ENCODE results near the gene PEX11A.

The PEX11A gene

DNA sequence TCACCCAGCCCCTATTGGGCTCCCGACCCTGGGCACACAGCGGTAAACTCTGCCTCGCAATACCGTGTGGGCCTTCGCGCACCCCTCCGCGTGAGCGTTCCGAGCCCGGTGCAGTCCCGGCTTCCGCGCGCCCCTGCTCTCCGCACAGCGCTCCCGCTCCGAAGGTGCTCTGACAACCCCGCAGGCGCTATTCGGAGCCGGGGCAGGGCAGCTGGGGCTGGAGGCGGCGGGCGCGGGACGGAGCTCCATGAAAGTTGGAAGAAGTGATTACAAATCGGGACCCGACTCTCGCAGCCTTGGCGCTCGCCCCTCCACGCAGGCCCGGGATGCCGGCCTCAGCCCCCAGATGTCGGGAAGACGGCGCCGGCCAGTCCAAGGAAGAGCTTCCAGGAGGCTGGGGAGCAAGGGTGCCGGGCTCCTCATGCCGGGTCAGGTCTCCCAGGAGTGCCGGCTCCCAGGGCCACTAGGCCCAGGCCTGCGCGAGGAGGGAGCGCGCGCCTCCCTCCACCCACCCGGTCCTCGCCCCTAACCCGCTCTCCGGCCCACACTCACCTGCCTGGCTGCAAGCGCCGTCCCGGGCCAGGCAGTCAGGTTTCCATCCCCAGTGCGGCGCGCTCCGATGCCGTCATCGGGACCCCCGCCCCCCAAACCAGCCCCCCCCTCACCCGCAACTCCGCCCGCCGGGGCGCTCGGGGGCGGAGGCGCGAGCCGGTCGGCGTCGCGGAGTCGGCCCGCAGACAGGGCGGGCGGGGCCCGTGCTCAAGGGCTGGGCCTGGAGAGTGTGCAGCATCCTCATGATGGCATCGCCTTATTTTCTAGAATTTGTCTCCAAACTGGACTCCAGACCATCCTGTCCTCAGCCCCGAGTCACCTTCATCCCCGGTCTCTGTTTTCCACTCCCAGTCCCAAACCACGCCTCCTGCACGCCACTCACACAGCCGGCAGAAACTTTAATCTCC lies 35.4 kb downstream of the PEX11A start, which contains the start of gene KIF7 (continued):
- TF ChIP-seq, protein P1, sequence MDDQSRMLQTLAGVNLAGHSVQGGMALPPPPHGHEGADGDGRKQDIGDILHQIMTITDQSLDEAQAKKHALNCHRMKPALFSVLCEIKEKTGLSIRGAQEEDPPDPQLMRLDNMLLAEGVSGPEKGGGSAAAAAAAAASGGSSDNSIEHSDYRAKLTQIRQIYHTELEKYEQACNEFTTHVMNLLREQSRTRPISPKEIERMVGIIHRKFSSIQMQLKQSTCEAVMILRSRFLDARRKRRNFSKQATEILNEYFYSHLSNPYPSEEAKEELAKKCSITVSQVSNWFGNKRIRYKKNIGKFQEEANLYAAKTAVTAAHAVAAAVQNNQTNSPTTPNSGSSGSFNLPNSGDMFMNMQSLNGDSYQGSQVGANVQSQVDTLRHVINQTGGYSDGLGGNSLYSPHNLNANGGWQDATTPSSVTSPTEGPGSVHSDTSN (CRISPR knock-in tag; IDR thresholded peaks at IDR 0.05) = 0 out of 2 replicates have a peak, but pooled peaks have one; percentile 37
- TF ChIP-seq ZNF747 (tag by site-specific recombination; IDR thresholded peaks at IDR 0.05) (no peak), ZNF174 (tag by site-specific recombination; IDR thresholded peaks at IDR 0.05) (no peak), ZNF701 (tag by site-specific recombination; IDR thresholded peaks at IDR 0.05) (no peak), ZNF777 (tag by site-specific recombination; IDR thresholded peaks at IDR 0.05; ENCODE audit: borderline replicate concordance) (no peak), ZSCAN23 (tag by site-specific recombination; IDR thresholded peaks at IDR 0.05) (no peak), ZEB2 (tag by site-specific recombination; IDR thresholded peaks at IDR 0.05) (peak; percentile 54; the same call in 1 of the 2 replicates), ZSCAN16 (tag by site-specific recombination; IDR thresholded peaks at IDR 0.05) (peak; percentile 98), ZNF248 (tag by site-specific recombination; IDR thresholded peaks at IDR 0.05) (no peak), BCL11A (tag by site-specific recombination; IDR thresholded peaks at IDR 0.05; ENCODE audit: low read depth) (no peak), ZNF660 (tag by site-specific recombination; IDR thresholded peaks at IDR 0.05) (0 out of 2 replicates have a peak, but pooled peaks have one; percentile 42), ZNF423 (tag by site-specific recombination; IDR thresholded peaks at IDR 0.05) (no peak), TRIM28 (IDR thresholded peaks at IDR 0.05; ENCODE audit: borderline replicate concordance, low read length) (no peak), YY1 (tag by site-specific recombination; IDR thresholded peaks at IDR 0.05) (no peak), ZNF768 (tag by site-specific recombination; IDR thresholded peaks at IDR 0.05) (no peak), KLF8 (tag by site-specific recombination; IDR thresholded peaks at IDR 0.05) (peak; percentile 68; the same call in 1 of the 2 replicates), ZFHX2 (tag by site-specific recombination; conservative IDR thresholded peaks at IDR 0.05) (peak; percentile 83), GFI1B (tag by site-specific recombination; IDR thresholded peaks at IDR 0.05) (no peak), MEIS1 (CRISPR knock-in tag; IDR thresholded peaks at IDR 0.05; ENCODE audit: borderline replicate concordance) (no peak; the same call in 1 of the 2 replicates)
- TF ChIP-seq, protein P2, sequence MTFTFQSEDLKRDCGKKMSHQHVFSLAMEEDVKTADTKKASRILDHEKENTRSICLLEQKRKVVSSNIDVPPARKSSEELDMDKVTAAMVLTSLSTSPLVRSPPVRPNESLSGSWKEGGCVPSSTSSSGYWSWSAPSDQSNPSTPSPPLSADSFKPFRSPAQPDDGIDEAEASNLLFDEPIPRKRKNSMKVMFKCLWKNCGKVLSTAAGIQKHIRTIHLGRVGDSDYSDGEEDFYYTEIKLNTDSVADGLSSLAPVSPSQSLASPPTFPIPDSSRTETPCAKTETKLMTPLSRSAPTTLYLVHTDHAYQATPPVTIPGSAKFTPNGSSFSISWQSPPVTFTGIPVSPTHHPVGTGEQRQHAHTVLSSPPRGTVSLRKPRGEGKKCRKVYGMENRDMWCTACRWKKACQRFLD (tag by site-specific recombination; IDR thresholded peaks at IDR 0.05) = no peak
- TF ChIP-seq, protein P3, sequence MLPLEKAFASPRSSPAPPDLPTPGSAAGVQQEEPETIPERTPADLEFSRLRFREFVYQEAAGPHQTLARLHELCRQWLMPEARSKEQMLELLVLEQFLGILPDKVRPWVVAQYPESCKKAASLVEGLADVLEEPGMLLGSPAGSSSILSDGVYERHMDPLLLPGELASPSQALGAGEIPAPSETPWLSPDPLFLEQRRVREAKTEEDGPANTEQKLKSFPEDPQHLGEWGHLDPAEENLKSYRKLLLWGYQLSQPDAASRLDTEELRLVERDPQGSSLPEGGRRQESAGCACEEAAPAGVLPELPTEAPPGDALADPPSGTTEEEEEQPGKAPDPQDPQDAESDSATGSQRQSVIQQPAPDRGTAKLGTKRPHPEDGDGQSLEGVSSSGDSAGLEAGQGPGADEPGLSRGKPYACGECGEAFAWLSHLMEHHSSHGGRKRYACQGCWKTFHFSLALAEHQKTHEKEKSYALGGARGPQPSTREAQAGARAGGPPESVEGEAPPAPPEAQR (tag by site-specific recombination; IDR thresholded peaks at IDR 0.05) = no peak
- TF ChIP-seq, protein P4, sequence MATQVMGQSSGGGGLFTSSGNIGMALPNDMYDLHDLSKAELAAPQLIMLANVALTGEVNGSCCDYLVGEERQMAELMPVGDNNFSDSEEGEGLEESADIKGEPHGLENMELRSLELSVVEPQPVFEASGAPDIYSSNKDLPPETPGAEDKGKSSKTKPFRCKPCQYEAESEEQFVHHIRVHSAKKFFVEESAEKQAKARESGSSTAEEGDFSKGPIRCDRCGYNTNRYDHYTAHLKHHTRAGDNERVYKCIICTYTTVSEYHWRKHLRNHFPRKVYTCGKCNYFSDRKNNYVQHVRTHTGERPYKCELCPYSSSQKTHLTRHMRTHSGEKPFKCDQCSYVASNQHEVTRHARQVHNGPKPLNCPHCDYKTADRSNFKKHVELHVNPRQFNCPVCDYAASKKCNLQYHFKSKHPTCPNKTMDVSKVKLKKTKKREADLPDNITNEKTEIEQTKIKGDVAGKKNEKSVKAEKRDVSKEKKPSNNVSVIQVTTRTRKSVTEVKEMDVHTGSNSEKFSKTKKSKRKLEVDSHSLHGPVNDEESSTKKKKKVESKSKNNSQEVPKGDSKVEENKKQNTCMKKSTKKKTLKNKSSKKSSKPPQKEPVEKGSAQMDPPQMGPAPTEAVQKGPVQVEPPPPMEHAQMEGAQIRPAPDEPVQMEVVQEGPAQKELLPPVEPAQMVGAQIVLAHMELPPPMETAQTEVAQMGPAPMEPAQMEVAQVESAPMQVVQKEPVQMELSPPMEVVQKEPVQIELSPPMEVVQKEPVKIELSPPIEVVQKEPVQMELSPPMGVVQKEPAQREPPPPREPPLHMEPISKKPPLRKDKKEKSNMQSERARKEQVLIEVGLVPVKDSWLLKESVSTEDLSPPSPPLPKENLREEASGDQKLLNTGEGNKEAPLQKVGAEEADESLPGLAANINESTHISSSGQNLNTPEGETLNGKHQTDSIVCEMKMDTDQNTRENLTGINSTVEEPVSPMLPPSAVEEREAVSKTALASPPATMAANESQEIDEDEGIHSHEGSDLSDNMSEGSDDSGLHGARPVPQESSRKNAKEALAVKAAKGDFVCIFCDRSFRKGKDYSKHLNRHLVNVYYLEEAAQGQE (tag by site-specific recombination; IDR thresholded peaks at IDR 0.05) = no peak
- TF ChIP-seq, protein P5, sequence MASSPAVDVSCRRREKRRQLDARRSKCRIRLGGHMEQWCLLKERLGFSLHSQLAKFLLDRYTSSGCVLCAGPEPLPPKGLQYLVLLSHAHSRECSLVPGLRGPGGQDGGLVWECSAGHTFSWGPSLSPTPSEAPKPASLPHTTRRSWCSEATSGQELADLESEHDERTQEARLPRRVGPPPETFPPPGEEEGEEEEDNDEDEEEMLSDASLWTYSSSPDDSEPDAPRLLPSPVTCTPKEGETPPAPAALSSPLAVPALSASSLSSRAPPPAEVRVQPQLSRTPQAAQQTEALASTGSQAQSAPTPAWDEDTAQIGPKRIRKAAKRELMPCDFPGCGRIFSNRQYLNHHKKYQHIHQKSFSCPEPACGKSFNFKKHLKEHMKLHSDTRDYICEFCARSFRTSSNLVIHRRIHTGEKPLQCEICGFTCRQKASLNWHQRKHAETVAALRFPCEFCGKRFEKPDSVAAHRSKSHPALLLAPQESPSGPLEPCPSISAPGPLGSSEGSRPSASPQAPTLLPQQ (tag by site-specific recombination; IDR thresholded peaks at IDR 0.05) = peak; percentile 70; the same call in 1 of the 2 replicates
- TF ChIP-seq, protein P6, sequence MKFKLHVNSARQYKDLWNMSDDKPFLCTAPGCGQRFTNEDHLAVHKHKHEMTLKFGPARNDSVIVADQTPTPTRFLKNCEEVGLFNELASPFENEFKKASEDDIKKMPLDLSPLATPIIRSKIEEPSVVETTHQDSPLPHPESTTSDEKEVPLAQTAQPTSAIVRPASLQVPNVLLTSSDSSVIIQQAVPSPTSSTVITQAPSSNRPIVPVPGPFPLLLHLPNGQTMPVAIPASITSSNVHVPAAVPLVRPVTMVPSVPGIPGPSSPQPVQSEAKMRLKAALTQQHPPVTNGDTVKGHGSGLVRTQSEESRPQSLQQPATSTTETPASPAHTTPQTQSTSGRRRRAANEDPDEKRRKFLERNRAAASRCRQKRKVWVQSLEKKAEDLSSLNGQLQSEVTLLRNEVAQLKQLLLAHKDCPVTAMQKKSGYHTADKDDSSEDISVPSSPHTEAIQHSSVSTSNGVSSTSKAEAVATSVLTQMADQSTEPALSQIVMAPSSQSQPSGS (tag by site-specific recombination; IDR thresholded peaks at IDR 0.05; ENCODE audit: low read depth) = no peak
- TF ChIP-seq, protein P7, sequence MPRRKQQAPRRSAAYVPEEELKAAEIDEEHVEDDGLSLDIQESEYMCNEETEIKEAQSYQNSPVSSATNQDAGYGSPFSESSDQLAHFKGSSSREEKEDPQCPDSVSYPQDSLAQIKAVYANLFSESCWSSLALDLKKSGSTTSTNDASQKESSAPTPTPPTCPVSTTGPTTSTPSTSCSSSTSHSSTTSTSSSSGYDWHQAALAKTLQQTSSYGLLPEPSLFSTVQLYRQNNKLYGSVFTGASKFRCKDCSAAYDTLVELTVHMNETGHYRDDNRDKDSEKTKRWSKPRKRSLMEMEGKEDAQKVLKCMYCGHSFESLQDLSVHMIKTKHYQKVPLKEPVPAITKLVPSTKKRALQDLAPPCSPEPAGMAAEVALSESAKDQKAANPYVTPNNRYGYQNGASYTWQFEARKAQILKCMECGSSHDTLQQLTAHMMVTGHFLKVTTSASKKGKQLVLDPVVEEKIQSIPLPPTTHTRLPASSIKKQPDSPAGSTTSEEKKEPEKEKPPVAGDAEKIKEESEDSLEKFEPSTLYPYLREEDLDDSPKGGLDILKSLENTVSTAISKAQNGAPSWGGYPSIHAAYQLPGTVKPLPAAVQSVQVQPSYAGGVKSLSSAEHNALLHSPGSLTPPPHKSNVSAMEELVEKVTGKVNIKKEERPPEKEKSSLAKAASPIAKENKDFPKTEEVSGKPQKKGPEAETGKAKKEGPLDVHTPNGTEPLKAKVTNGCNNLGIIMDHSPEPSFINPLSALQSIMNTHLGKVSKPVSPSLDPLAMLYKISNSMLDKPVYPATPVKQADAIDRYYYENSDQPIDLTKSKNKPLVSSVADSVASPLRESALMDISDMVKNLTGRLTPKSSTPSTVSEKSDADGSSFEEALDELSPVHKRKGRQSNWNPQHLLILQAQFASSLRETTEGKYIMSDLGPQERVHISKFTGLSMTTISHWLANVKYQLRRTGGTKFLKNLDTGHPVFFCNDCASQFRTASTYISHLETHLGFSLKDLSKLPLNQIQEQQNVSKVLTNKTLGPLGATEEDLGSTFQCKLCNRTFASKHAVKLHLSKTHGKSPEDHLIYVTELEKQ (tag by site-specific recombination; IDR thresholded peaks at IDR 0.05; ENCODE audit: borderline replicate concordance) = peak; percentile 52; the same call in 1 of the 2 replicates

All from HEK293 (cell line).